Smooth muscle cell (in vitro differentiated cells): Measurements from ENCODE around the gene METTL13. TPM values are rescaled to one million over a fixed set of nuclear protein-coding genes. Genes with fewer than 3 reads are reported as not detected.

Source experiments
- DNase-seq: peaks from one replicate; lab custom pipeline; 2025; ENCODE audit not compliant: unreplicated experiment; lab: John Stamatoyannopoulos, UW
- H2AFZ ChIP-seq: fragments of 200-600 bp; sonication (generic); 2 replicates; pipeline ENCODE4 v1.6.0; 2016; ENCODE audit warnings: antibody characterized with exemption, low read depth, mild to moderate bottlenecking
- H3F3A ChIP-seq: fragments of 200-600 bp; sonication (generic); 2 replicates; pipeline ENCODE4 v1.6.0; 2017; ENCODE audit warnings: antibody characterized with exemption, low read depth
- H3K27ac ChIP-seq: fragments of 200-600 bp; sonication (generic); 2 replicates; pipeline ENCODE4 v1.5.1; 2016; ENCODE audit warnings: low read depth, mild to moderate bottlenecking
- H3K27me3 ChIP-seq: fragments of 200-600 bp; sonication (generic); 2 replicates; pipeline ENCODE4 v1.6.1; 2016; ENCODE audit warnings: low read depth, mild to moderate bottlenecking
- H3K36me3 ChIP-seq: fragments of 200-600 bp; sonication (generic); 2 replicates; pipeline ENCODE4 v1.5.1; 2016; ENCODE audit warnings: low read depth
- H3K4me1 ChIP-seq: fragments of 200-600 bp; sonication (generic); 2 replicates; pipeline ENCODE4 v1.5.1; 2016; ENCODE audit warnings: low read depth
- H3K4me2 ChIP-seq: fragments of 200-600 bp; sonication (generic); 2 replicates; pipeline ENCODE4 v1.6.0; 2016; ENCODE audit warnings: mild to moderate bottlenecking
- H3K4me3 ChIP-seq: fragments of 200-600 bp; sonication (generic); 2 replicates; pipeline ENCODE4 v1.5.1; 2016; ENCODE audit warnings: mild to moderate bottlenecking
- H3K79me2 ChIP-seq: fragments of 200-600 bp; sonication (generic); 2 replicates; pipeline ENCODE4 v1.6.0; 2016; ENCODE audit warnings: low read depth, mild to moderate bottlenecking
- H3K9ac ChIP-seq: fragments of 200-600 bp; sonication (generic); 2 replicates; pipeline ENCODE4 v1.6.0; 2016; ENCODE audit warnings: low read depth
- H3K9me3 ChIP-seq: fragments of 200-600 bp; sonication (generic); replicated peaks from 2 replicates; pipeline ENCODE4 v1.5.1; 2016; ENCODE audit warnings: low read depth
- H4K20me1 ChIP-seq: fragments of 200-600 bp; sonication (generic); 2 replicates; pipeline ENCODE4 v1.6.0; 2016; ENCODE audit warnings: low read depth
- CTCF ChIP-seq: fragments of 200-600 bp; sonication (generic); IDR thresholded peaks from 2 replicates; pipeline ENCODE4 v1.5.1; 2017; ENCODE audit warnings: borderline replicate concordance, mild to moderate bottlenecking, antibody characterized with exemption; ENCODE audit not compliant: insufficient read depth, poor library complexity, severe bottlenecking
- WGBS: methylation state at CpG from one replicate; pipeline ENCODE4 v1.1.7; 2016; ENCODE audit warnings: low lambda C conversion rate; 5-methylcytosine and 5-hydroxymethylcytosine counted together
- polyA plus RNA-seq: library from polyadenylated mRNA; unstranded; fragments of >200 nt; fragmentation: Nextera tagmentation; extraction: Ambion mirVana; gene quantifications from 2 replicates; pipeline ENCODE4 v1.2.1, GENCODE V29; 2016
- total RNA-seq: library from RNA; depleted of rRNA; stranded (reverse); fragments of >200 nt; gene quantifications from 2 replicates; pipeline ENCODE4 v1.2.3, GENCODE V29; 2014

Gene METTL13
- total and polyA plus RNA-seq, 2 experiments from 2014 or later: 17.5 to 19.2 TPM

GRCh38 chr1:171785766-171786165 lies 4.3 kb downstream of the METTL13 start:
- Histone ChIP-seq H3K4me2 (no peak overlapping the region), H3K4me1 (peaks cover 5% of the 10 kb centered on the region), H3K79me2 (peaks cover 27% of the 10 kb centered on the region), H4K20me1 (no peaks in the 10 kb centered on the region), H3K27me3 (no peaks in the 10 kb centered on the region), H3K36me3 (peaks cover 21% of the 10 kb centered on the region), H3F3A (no peaks in the 10 kb centered on the region), H2AFZ (no peak overlapping the region), H3K9me3 (no peaks in the 10 kb centered on the region), H3K4me3 (no peak overlapping the region), H3K27ac (no peak overlapping the region), H3K9ac (no peak overlapping the region)
- whole genome bisulfite sequencing: 98% methylated on average over 9 of the region's 9 CpGs
- TF ChIP-seq CTCF: no peak
- no peak for DNase-seq

GRCh38 chr1:171786534-171786933 lies 5.1 kb downstream of the METTL13 start:
- Histone ChIP-seq H3K27me3 (no peaks in the 10 kb centered on the region), H3K9me3 (no peaks in the 10 kb centered on the region), H3K79me2 (peaks cover 27% of the 10 kb centered on the region), H3K4me3 (no peak overlapping the region), H3K36me3 (peaks cover 21% of the 10 kb centered on the region), H3K9ac (no peak overlapping the region), H3F3A (no peaks in the 10 kb centered on the region), H4K20me1 (no peaks in the 10 kb centered on the region), H2AFZ (no peak overlapping the region), H3K27ac (no peak overlapping the region), H3K4me1 (peaks cover 5% of the 10 kb centered on the region), H3K4me2 (no peak overlapping the region)
- no peak for DNase-seq
- no peak for TF ChIP-seq CTCF
- 95% methylated on average over 2 of the region's 2 CpGs for WGBS

- Histone ChIP-seq H3K79me2 (peaks cover 17% of the 10 kb centered on the region), H3K4me1 (no peaks in the 10 kb centered on the region)
- no peak for TF ChIP-seq CTCF
Measured at GRCh38 chr1:171787686-171788480, 6.4 kb downstream of the METTL13 start.

GRCh38 chr1:171788696-171789095 lies 7.2 kb downstream of the METTL13 start:
- peaks cover 27% of the 10 kb centered on the region for H3K36me3 ChIP-seq
- no peaks in the 10 kb centered on the region for H4K20me1 ChIP-seq
- no peak for DNase-seq
- H3K27me3 ChIP-seq: no peaks in the 10 kb centered on the region
- H3F3A ChIP-seq: no peaks in the 10 kb centered on the region
- no peaks in the 10 kb centered on the region for H3K4me1 ChIP-seq
- no peak overlapping the region for H3K9ac ChIP-seq
- no peak overlapping the region for H2AFZ ChIP-seq
- H3K9me3 ChIP-seq: no peaks in the 10 kb centered on the region
- H3K4me2 ChIP-seq: no peak overlapping the region
- H3K27ac ChIP-seq: no peak overlapping the region
- H3K79me2 ChIP-seq: peaks cover 9% of the 10 kb centered on the region
- H3K4me3 ChIP-seq: no peak overlapping the region
- WGBS: 97% methylated on average over 5 of the region's 5 CpGs
- no peak for TF ChIP-seq CTCF

More at GRCh38 chr1:171787686-171788480, 6.4 kb downstream of the METTL13 start:
- Histone ChIP-seq H3K4me2 (no peak overlapping the region), H4K20me1 (no peaks in the 10 kb centered on the region), H3K36me3 (peaks cover 27% of the 10 kb centered on the region), H3K9me3 (no peaks in the 10 kb centered on the region), H3K27ac (no peak overlapping the region), H3K9ac (no peak overlapping the region), H3K4me3 (no peak overlapping the region), H3K27me3 (no peaks in the 10 kb centered on the region), H2AFZ (no peak overlapping the region), H3F3A (no peaks in the 10 kb centered on the region)
- 97% methylated on average over 15 of the region's 15 CpGs for WGBS
- DNase-seq: no peak
